BE2C (cell line): ENCODE results near the gene CENPI.

Experiments used
- DNase-seq: peaks from one replicate; pipeline ENCODE4 v3.0.0-alpha.2; 2020
- H3K27me3 ChIP-seq: fragments of 250-450 bp; sonication (Bioruptor Pico); 2 replicates; pipeline ENCODE4 v1.5.1; 2020; ENCODE audit warnings: mild to moderate bottlenecking
- H3K36me3 ChIP-seq: fragments of 250-450 bp; sonication (Bioruptor Pico); 2 replicates; pipeline ENCODE4 v1.5.1; 2020; ENCODE audit warnings: mild to moderate bottlenecking
- H3K4me1 ChIP-seq: fragments of 250-450 bp; sonication (Bioruptor Pico); 2 replicates; pipeline ENCODE4 v1.5.1; 2020
- H3K4me3 ChIP-seq: 2 replicates; pipeline ENCODE4 v1.5.1; 2011; ENCODE audit warnings: low read depth, low read length
- H3K9me3 ChIP-seq: fragments of 250-450 bp; sonication (Bioruptor Pico); 2 replicates; pipeline ENCODE4 v1.5.1; 2020
- CTCF ChIP-seq: IDR thresholded peaks from 2 replicates; pipeline ENCODE4 v1.5.1; 2012; ENCODE audit warnings: mild to moderate bottlenecking, low read depth, low read length

CENPI gene

GRCh38 chrX:101081231-101081630 is 16.8 kb upstream of the CENPI start:
- H3K4me3 ChIP-seq: no peak overlapping the region
- DNase-seq: no peak
- H3K27me3 ChIP-seq: no peaks in the 10 kb centered on the region
- no peak for TF ChIP-seq CTCF
- no peaks in the 10 kb centered on the region for H3K9me3 ChIP-seq
- no peaks in the 10 kb centered on the region for H3K36me3 ChIP-seq
- no peaks in the 10 kb centered on the region for H3K4me1 ChIP-seq

DNA sequence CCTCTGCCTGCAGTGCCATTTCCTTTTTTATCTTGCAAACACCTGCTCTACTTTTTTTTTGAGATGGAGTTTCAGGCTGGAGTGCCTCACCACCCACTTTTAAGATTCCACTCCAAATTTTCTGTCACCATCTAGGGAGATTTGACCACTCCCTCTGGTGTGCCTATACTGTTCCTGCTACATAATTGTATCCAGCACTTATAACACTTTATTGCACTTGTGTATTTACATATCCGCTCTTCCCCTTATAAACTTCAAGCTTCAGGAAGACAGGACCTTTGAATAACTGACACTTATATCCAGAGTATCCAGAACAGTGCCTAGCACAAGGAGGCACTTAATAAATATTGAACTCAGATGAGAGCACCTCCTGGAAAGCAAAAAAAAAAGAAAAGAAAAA is 6.2 kb upstream of the CENPI start:
- Histone ChIP-seq H3K36me3 (no peaks in the 10 kb centered on the region), H3K4me1 (no peaks in the 10 kb centered on the region), H3K27me3 (no peaks in the 10 kb centered on the region), H3K4me3 (no peak overlapping the region), H3K9me3 (no peaks in the 10 kb centered on the region)
- no peak for TF ChIP-seq CTCF
- no peak for DNase-seq

DNA sequence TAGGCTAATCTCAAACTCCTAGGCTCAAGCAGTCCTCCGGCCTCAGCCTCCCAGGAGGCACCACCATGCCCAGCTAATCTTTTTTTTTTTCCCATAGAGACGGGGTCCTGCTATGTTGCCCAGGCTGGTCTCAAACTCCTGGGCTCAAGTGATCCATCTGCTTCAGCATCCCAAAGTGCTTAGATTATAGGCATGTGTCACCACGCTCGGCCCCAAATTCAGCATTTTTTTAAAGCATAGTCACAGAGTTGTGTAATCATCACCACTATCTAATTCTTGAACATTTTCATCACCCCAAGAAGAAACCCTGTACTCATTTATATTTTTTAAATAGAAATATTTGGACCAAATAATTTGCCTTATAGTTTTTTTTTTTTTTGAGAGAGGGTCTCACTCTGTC is 10.3 kb downstream of the CENPI start:
- no peak for DNase-seq
- no peaks in the 10 kb centered on the region for H3K27me3 ChIP-seq
- no peak overlapping the region for H3K4me3 ChIP-seq
- H3K9me3 ChIP-seq: no peaks in the 10 kb centered on the region
- H3K4me1 ChIP-seq: no peaks in the 10 kb centered on the region
- TF ChIP-seq CTCF: no peak
- no peaks in the 10 kb centered on the region for H3K36me3 ChIP-seq

DNA sequence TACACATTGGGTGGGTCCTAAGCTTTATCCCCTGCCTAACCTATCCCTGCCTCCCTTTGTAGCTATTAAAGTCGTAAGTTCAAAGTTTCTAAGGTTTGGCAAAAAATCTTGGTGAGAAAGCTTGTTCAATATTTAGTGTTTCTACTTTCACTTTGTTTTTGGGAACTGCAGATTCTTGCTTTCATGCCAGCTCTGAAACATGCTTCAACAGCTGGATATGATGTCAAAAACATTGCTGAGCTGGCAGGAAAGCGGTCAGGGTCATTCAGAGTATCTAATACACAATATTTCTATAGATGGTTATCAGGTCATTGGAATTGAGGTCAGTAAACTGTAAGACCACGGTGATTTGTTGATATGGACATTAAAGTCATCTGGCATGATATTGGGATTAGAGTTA is 19.7 kb downstream of the CENPI start:
- Histone ChIP-seq H3K4me1 (no peaks in the 10 kb centered on the region), H3K4me3 (no peak overlapping the region), H3K27me3 (no peaks in the 10 kb centered on the region), H3K9me3 (no peaks in the 10 kb centered on the region), H3K36me3 (no peaks in the 10 kb centered on the region)
- no peak for DNase-seq
- TF ChIP-seq CTCF: no peak

GRCh38 chrX:101136235-101136634 is 38.2 kb downstream of the CENPI start:
- no peak for DNase-seq
- Histone ChIP-seq H3K4me3 (no peak overlapping the region), H3K27me3 (no peaks in the 10 kb centered on the region), H3K4me1 (no peaks in the 10 kb centered on the region), H3K36me3 (no peaks in the 10 kb centered on the region; the same call in 1 of the 2 replicates), H3K9me3 (no peaks in the 10 kb centered on the region)
- TF ChIP-seq CTCF: no peak
